OCI-LY7 (cell line): Measurements from ENCODE around the gene CRTAC1.

Experiments used
- EZH2phosphoT487 ChIP-seq: fragments of 200-600 bp; sonication (generic); IDR thresholded peaks from 2 replicates; pipeline ENCODE4 v1.6.1; 2018; ENCODE audit warnings: low read depth, borderline replicate concordance, mild to moderate bottlenecking, mixed run types, antibody characterized with exemption, low read length, moderate library complexity, mixed read lengths
- TF ChIP-seq, protein P1 (sequence below): fragments of 200-600 bp; sonication (generic); conservative IDR thresholded peaks from 2 replicates; pipeline ENCODE4 v1.5.1; 2014; ENCODE audit warnings: mild to moderate bottlenecking, antibody characterized with exemption, low read length, moderate library complexity, mixed read lengths

- TF ChIP-seq EZH2phosphoT487 = no peak
- TF ChIP-seq, protein P1, sequence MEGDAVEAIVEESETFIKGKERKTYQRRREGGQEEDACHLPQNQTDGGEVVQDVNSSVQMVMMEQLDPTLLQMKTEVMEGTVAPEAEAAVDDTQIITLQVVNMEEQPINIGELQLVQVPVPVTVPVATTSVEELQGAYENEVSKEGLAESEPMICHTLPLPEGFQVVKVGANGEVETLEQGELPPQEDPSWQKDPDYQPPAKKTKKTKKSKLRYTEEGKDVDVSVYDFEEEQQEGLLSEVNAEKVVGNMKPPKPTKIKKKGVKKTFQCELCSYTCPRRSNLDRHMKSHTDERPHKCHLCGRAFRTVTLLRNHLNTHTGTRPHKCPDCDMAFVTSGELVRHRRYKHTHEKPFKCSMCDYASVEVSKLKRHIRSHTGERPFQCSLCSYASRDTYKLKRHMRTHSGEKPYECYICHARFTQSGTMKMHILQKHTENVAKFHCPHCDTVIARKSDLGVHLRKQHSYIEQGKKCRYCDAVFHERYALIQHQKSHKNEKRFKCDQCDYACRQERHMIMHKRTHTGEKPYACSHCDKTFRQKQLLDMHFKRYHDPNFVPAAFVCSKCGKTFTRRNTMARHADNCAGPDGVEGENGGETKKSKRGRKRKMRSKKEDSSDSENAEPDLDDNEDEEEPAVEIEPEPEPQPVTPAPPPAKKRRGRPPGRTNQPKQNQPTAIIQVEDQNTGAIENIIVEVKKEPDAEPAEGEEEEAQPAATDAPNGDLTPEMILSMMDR = no peak
These were observed 28.7 kb downstream of the CRTAC1 start for GRCh38 chr10:98001736-98002135.
